HG03108 (cell line): ENCODE results near the gene CRPPA.
"Not testable (repeated sequence)": the region's sequence is repeated elsewhere in the genome, so short reads cannot be mapped to it uniquely, and the experiment has no call there.

Source experiments
- ATAC-seq: cut with Tn5 transposase; IDR thresholded peaks from one replicate; pipeline ENCODE4 v1.9.1; 2021; ENCODE audit warnings: moderate library complexity; ENCODE audit not compliant: unreplicated experiment

The CRPPA gene

DNA sequence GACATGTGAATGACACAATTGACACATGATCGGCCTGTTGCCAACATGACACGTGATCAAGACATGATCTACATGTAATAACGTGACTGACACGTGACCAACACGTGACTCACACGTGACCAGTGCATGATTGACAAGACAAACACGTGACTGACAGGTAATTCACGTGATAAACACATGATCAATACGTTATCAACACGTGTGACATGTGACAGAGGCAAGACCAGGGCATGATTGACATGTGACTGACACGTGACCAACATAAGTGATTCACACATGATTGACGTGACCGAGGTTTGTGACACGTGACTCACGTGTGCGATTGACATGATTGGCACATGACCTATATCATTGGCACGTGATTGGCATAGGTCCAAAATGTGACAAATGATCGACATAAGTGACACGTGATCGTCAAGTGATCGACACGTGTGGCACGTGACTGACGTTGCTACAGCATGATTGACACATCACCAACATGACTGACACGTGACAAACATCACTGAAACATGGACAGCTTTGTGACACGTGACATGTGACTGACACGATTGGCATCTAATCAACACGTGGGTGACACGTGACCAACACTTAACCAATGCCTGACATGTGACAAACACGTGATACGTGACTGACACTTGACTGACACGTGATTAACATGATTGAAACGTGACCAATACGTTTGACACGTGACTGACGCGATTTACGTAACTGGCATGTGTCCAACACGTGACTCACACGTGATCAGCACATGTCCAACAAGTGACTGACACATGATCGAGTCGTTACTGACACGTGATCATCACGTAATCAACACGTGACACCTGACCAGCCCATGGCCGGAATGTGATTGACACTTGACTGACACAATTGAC is 23.0 kb downstream of the CRPPA start:
- no peak for ATAC-seq

DNA sequence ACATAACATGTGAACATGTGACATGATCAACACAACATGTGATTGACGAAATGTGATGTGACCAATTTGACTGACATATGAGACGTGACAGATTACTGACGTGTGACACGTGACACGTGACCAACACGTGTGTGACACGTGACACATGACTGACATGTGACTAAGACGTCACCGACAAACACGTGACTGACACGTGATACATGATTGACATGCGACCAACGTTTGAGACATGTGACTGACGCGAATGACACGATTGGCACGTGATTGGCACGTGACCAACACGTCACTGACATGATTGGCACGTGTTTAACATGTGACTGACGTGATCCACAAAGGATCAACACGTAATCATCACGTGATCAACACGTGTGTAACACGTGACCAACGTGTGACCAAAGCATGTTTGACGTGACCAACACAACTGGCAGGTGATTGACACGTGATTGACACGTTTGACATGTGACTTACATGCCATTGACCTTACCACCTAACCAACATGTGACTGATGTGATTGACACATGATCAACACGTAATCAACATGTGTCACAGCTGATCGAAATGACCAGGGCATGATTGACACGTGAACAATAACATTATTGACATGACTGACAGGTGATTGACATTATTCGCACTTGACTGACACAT is 23.7 kb downstream of the CRPPA start:
- ATAC-seq = no peak

DNA sequence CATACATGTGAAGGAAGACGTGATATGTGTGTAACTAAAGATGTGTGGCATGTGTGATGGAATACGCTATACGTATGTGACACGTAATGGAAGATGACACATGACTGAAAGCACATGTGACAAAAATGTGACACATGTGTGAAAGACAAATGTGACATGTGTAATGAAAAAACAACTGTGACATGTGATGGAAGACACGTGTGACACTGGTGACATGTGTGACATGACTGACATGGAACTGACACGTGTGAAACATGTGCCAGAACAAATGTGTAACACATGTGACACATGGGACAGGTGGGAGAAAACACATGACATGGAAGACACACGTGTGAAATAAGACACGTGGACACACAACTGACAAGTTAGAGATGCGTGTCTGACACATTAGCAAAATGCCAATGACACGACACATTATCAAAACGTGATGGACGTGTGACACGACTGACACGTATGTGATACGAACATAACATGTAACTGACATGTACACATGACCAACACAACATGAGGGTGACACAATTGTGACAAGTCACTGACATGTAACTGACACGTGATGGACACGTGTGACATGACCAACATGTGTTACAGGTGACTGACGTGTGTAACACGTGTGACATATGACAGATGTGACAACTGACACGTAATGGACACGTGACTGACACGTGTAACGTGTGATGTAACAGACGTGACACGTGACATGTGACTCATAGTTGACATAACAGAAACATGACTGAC is 24.4 kb downstream of the CRPPA start:
- ATAC-seq = no peak

DNA sequence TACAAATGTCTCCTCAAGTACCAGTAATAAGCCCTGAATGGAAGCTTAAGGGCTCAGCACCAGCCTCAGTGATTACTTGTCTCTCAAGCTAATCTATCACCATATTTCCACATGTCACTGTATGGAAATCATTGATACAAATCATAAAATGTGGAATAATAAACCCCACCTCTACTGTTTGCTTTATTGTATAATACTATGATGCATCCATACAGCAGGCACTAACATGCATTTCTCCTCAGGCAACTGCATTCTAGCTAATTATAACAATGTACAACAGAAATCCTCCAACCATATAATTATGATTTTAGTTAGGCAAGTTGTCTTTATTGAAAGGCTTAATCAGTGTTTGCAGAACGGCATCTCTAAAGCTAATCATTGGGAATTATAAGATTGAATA is 26.2 kb downstream of the CRPPA start:
- no peak for ATAC-seq

DNA sequence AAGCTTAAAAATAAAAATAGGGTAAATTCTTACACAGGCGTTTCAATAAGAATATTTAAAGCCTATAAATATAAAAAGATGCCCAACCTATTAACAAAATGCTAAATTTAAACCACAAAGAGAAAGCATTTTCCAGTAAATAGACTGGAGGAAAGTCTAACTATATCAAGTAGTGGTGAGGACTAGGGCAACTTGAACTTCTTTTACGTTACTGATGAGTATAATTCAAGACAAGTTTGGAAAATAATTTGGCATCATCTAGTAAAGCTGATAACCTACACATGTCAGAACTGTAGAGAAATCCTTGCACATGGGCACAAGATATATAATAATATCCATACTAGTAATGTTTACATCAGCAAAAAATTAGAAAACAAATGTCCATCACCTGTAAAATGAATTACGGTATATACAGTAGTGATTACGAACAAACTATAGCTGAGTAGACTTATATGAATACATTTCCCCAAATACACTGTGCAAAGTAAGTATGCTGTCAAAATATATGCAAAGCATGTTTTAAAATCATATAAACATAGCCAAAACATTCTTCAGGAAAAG is 27.4 kb downstream of the CRPPA start:
- no peak for ATAC-seq

DNA sequence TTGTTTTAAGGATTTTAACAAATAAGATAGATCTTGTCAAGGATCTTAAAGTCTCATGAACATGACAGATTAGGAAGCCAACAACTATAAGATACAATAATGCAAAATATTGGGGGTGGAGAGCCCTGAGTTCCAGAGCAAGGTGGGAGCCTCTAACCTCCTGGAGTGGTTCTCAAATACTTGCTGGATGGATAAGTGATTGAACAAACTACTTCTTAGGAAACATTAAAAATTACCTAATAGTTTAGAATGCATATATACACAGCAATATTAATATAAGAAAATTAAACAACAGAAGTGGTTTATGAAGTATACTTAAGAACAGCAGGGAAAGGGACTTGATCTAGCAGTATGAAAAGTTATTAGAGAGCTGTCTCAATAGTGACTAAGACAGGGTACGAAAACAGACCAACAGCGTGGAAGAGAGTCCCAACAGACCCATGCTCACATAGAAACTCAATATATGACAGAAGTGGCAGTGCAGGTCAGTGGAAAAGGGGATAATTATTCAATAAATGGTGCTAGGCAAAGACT is 28.3 kb downstream of the CRPPA start:
- no peak for ATAC-seq

DNA sequence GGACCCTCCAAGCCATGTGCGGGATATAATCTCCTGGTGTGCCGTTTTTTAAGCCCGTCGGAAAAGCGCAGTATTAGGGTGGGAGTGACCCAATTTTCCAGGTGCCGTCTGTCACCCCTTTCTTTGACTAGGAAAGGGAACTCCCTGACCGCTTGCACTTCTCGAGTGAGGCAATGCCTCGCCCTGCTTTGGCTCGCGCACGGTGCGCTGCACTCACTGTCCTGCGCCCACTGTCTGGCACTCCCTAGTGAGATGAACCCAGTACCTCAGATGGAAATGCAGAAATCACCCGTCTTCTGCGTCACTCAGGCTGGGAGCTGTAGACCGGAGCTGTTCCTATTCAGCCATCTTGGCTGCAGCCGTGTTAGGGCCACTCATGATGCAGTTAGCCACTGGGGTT is 37.6 kb downstream of the CRPPA start:
- ATAC-seq = not testable (repeated sequence)

DNA sequence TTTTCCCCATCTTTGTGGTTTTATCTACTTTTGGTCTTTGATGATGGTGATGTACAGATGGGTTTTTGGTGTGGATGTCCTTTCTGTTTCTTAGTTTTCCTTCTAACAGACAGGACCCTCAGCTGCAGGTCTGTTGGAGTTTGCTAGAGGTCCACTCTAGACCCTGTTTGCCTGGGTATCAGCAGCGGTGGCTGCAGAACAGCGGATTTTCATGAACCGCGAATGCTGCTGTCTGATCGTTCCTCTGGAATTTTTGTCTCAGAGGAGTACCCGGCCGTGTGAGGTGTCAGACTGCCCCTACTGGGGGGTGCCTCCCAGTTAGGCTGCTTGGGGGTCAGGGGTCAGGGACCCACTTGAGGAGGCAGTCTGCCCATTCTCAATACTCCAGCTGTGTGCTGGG is 38.2 kb downstream of the CRPPA start:
- not testable (repeated sequence) for ATAC-seq
